ENCODE measurements around the gene SPEF1. TPM values are rescaled to one million over a fixed set of nuclear protein-coding genes. Genes with fewer than 3 reads are reported as not detected.

SPEF1 gene
- total and polyA plus RNA-seq, 12 donors, result 0.07 to 0.47 (median 0.23) TPM; not detected in 4

GRCh38 chr20:3758566-3758965 lies 22.7 kb downstream of the SPEF1 start:
- ATAC-seq (peak; percentile 22 to 59 (median 46)), DNase-seq (peak; percentile 51 to 57)
- Histone ChIP-seq H3K9me3 (no peaks in the 10 kb centered on the region), H3K36me3 (peaks cover 0 to 36% (median 0%) of the 10 kb centered on the region in 9 donors), H3K27me3 (no peaks in the 10 kb centered on the region), H3K27ac (peak overlapping the region in 9 of 10 donors; percentile 25 to 68 (median 57)), H3K4me3 (no peak overlapping the region), H3K4me1 (peaks cover 0 to 38% (median 7%) of the 10 kb centered on the region in 9 donors)
- 62 to 77% methylated on average over 11 of the region's 11 CpGs for WGBS, 2 donors
- TF ChIP-seq, protein P1, sequence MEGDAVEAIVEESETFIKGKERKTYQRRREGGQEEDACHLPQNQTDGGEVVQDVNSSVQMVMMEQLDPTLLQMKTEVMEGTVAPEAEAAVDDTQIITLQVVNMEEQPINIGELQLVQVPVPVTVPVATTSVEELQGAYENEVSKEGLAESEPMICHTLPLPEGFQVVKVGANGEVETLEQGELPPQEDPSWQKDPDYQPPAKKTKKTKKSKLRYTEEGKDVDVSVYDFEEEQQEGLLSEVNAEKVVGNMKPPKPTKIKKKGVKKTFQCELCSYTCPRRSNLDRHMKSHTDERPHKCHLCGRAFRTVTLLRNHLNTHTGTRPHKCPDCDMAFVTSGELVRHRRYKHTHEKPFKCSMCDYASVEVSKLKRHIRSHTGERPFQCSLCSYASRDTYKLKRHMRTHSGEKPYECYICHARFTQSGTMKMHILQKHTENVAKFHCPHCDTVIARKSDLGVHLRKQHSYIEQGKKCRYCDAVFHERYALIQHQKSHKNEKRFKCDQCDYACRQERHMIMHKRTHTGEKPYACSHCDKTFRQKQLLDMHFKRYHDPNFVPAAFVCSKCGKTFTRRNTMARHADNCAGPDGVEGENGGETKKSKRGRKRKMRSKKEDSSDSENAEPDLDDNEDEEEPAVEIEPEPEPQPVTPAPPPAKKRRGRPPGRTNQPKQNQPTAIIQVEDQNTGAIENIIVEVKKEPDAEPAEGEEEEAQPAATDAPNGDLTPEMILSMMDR (IDR thresholded peaks at IDR 0.05), result no peak
- intact Hi-C loops (cut with DNase I), result loop anchor here in 1 of 10 donors (10.0 kb wide), 1 partner anchor 84 kb away; no protein-coding TSS in a partner anchor

DNA sequence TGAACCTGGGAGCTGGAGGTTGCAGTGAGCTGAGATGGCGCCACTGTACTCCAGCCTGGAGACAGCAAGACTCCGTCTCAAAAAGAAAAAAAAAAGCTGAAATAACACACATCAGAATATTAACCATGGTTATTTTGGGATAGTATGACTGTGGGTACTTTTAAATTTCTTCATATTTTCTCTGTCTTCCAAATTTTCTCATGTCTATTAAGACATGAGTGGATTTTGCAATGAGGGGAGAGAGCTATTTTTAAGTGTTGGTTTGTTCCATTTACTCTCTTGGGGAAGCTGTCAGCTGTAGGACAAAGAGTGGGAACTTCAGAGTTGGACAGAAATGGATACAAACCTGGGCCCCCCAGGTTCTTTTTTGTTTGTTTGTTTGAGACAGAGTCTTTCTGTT lies 24.0 kb downstream of the SPEF1 start:
- Histone ChIP-seq H3K36me3 (peaks cover 0 to 36% (median 0%) of the 10 kb centered on the region in 9 donors), H3K27me3 (no peaks in the 10 kb centered on the region), H3K9me3 (no peaks in the 10 kb centered on the region), H3K4me3 (no peak overlapping the region), H3K27ac (peak overlapping the region in 7 of 10 donors; percentile 27 to 67 (median 60)), H3K4me1 (peaks cover 0 to 51% (median 13%) of the 10 kb centered on the region in 9 donors)
- DNase-seq, result no peak
- intact Hi-C loops (cut with DNase I), result loop anchor here in 1 of 10 donors (10.0 kb wide), 1 partner anchor 82 kb away; no protein-coding TSS in a partner anchor
- TF ChIP-seq, protein P1 (IDR thresholded peaks at IDR 0.05), result no peak
- WGBS, 2 donors, result 75 to 83% methylated on average over 2 of the region's 2 CpGs
- ATAC-seq, result peak in 1 of 8 donors; percentile 4

GRCh38 chr20:3755814-3756480 lies 25.3 kb downstream of the SPEF1 start:
- TF ChIP-seq, protein P1 (IDR thresholded peaks at IDR 0.05), result no peak
- intact Hi-C loops (cut with DNase I), result loop anchor here in 1 of 10 donors (10.0 kb wide), 1 partner anchor 81 kb away; no protein-coding TSS in a partner anchor
- Histone ChIP-seq H3K27me3 (peaks cover 0 to 8% (median 1%) of the 10 kb centered on the region in 7 donors), H3K27ac (peak overlapping the region in 2 of 10 donors; percentile 50 to 67), H3K4me3 (no peak overlapping the region), H3K9me3 (no peaks in the 10 kb centered on the region), H3K36me3 (peaks cover 0 to 48% (median 0%) of the 10 kb centered on the region in 9 donors), H3K4me1 (peaks cover 0 to 64% (median 21%) of the 10 kb centered on the region in 9 donors)
- ATAC-seq (no peak), DNase-seq (no peak)
- 81 to 85% methylated on average over 4 to 5 of the region's 5 CpGs for WGBS, 2 donors

DNA sequence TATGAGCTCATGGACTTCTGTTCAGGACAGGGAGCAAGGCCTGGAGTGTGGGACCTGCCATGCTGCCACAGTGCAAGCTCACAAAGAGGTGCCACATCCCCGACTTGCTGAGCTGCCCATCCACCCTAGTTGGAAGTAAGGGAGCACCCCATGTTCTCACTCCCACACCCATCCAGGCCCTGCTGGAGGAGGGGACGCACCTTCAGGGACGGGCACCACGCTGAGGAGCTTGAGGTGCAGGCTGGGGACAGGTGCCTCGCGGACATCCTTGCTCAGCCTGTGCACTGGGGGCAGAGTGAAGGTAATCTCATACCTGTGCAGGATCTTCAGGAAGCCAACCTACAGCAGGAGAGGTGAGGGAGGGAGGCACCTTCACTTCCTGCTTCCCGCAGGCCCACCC lies 26.0 kb downstream of the SPEF1 start:
- WGBS, 2 donors, result 83 to 92% methylated on average over 7 of the region's 7 CpGs
- intact Hi-C loops (cut with DNase I), result loop anchor here in 1 of 10 donors (10.0 kb wide), 1 partner anchor 80 kb away; no protein-coding TSS in a partner anchor
- TF ChIP-seq, protein P1 (IDR thresholded peaks at IDR 0.05), result no peak

More for the DNA sequence above, 26.0 kb downstream of the SPEF1 start:
- Histone ChIP-seq H3K4me1 (peaks cover 0 to 64% (median 21%) of the 10 kb centered on the region in 9 donors), H3K36me3 (peaks cover 0 to 55% (median 0%) of the 10 kb centered on the region in 9 donors), H3K9me3 (no peaks in the 10 kb centered on the region), H3K27ac (no peak overlapping the region), H3K27me3 (peaks cover 0 to 13% (median 8%) of the 10 kb centered on the region in 7 donors), H3K4me3 (no peak overlapping the region)
- ATAC-seq (no peak), DNase-seq (no peak)

Data from heart right ventricle (tissue), 16 donors.